ENCODE results near the gene HSD17B7. TPM values are rescaled to one million over a fixed set of nuclear protein-coding genes. Genes with fewer than 3 reads are reported as not detected.

Gene HSD17B7
- total and polyA plus RNA-seq, 10 of the 15 experiments (the other 5 are each of a cell fraction or from before 2014, with no cell fraction given), result 32.9 to 88.1 (median 36.3) TPM

- H2AFZ ChIP-seq (ENCODE audit: control insufficient read depth, low read depth, low read length), result no peak overlapping the region
- intact Hi-C loops (cut with micrococcal nuclease; ENCODE audit: unreplicated experiment) (no loop called here), in situ Hi-C loops (cut with MboI) (no loop called here)
- SMC1A ChIA-PET (ENCODE audit: uncharacterized antibody, unreplicated experiment), result interaction anchor here (2.1 kb wide), 1 partner anchor 18 kb away, joined by 9 read pairs; no protein-coding TSS in a partner anchor
- no TSS peak for BruUV-seq (replicated peaks)
- peak overlapping the region; percentile 39; the same call in 1 of the 2 replicates for H3K4me2 ChIP-seq (ENCODE audit: control insufficient read depth, insufficient read depth)
- DNase-seq (ENCODE audit: low read depth, low spot score) (peak; percentile 61), FAIRE-seq (peak; percentile 86), ATAC-seq (peak; percentile 91)
- H3K27ac ChIP-seq (ENCODE audit: control insufficient read depth, insufficient read depth), result no peak overlapping the region; the same call in 1 of the 2 replicates
- CTCF ChIA-PET, result interaction anchor here (3.1 to 3.4 kb wide), 2 partner anchors 12 to 18 kb away, joined by 12 to 23 read pairs; no protein-coding TSS in a partner anchor
- H3K9ac ChIP-seq (ENCODE audit: control insufficient read depth, insufficient read depth, low read length), result no peak overlapping the region
- no peak for TF ChIP-seq POLR2AphosphoS5 (IDR thresholded peaks at IDR 0.05; ENCODE audit: low read length)
- peak; percentile 23; the same call in 1 of the 2 replicates for TF ChIP-seq NFIC (IDR thresholded peaks at IDR 0.05; ENCODE audit: low read depth, low read length)
- peak; percentile 6 for TF ChIP-seq SIX5 (IDR thresholded peaks at IDR 0.05; ENCODE audit: low read depth, low read length, severe bottlenecking)
- peak in 1 of 2 experiments; percentile 38; a peak in 1 of 4 replicates for TF ChIP-seq EP300 (IDR thresholded peaks at IDR 0.05; ENCODE audit: borderline replicate concordance in 1 of 2, control insufficient read depth in 1 of 2, low read depth in 2 of 2, low read length in 2 of 2)
- 0 out of 2 replicates have a peak, but pooled peaks have one; percentile 13 for TF ChIP-seq TCF12 (IDR thresholded peaks at IDR 0.05; ENCODE audit: low read depth, low read length)
- TF ChIP-seq GATAD2B (conservative IDR thresholded peaks at IDR 0.05; ENCODE audit: low read depth), result no peak
- peak; percentile 96 for TF ChIP-seq RUNX3 (IDR thresholded peaks at IDR 0.05; ENCODE audit: low read length)
- TF ChIP-seq MTA3 (IDR thresholded peaks at IDR 0.05; ENCODE audit: borderline replicate concordance, low read length), result peak; percentile 38; the same call in 1 of the 2 replicates
- no peak for TF ChIP-seq NKRF (conservative IDR thresholded peaks at IDR 0.05)
- 0 out of 3 replicates have a peak, but pooled peaks have one; percentile 11 for TF ChIP-seq POU2F2 (IDR thresholded peaks at IDR 0.05; ENCODE audit: borderline replicate concordance, low read depth, low read length)
- TF ChIP-seq ATF2 (IDR thresholded peaks at IDR 0.05; ENCODE audit: low read length), result 0 out of 2 replicates have a peak, but pooled peaks have one; percentile 25
- peak; percentile 87; the same call in 1 of the 2 replicates for TF ChIP-seq CBX5 (IDR thresholded peaks at IDR 0.05; ENCODE audit: low read depth)
- peak in 1 of 2 experiments; percentile 48; a peak in 2 of 4 replicates for TF ChIP-seq IKZF2 (IDR thresholded peaks at IDR 0.05)
- 0 out of 2 replicates have a peak, but pooled peaks have one; percentile 49 for TF ChIP-seq TCF3 (IDR thresholded peaks at IDR 0.05; ENCODE audit: borderline replicate concordance, insufficient read depth, low read depth, low read length)
- WGBS (ENCODE audit: insufficient coverage, insufficient replicate concordance, low lambda C conversion rate, missing lambda C conversion rate), result 0% methylated on average over 3 of the region's 3 CpGs
- peaks cover 20% of the 10 kb centered on the region for H3K4me1 ChIP-seq (ENCODE audit: control insufficient read depth, insufficient read depth, low read length)
- RAD21 ChIA-PET (ENCODE audit: unreplicated experiment), result no interaction called here
- no peaks in the 10 kb centered on the region for H3K27me3 ChIP-seq (replicated peaks in 1 of 2; ENCODE audit: control insufficient read depth in 2 of 2, insufficient read depth in 2 of 2, low read length in 1 of 2)
- no peaks in the 10 kb centered on the region for H3K79me2 ChIP-seq (ENCODE audit: control insufficient read depth, insufficient read depth, low read length)
- POLR2A ChIA-PET, result interaction anchor here (0.7 kb wide), 1 partner anchor 874 kb away, joined by 4 read pairs; no protein-coding TSS in a partner anchor
- no peak overlapping the region for H3K4me3 ChIP-seq
- H4K20me1 ChIP-seq (ENCODE audit: control insufficient read depth, insufficient read depth), result no peaks in the 10 kb centered on the region
- no peaks in the 10 kb centered on the region for H3K36me3 ChIP-seq (ENCODE audit: control insufficient read depth in 2 of 2, insufficient read depth in 2 of 2, low read length in 1 of 2)
- peaks cover 22% of the 10 kb centered on the region for H3K9me3 ChIP-seq (replicated peaks; ENCODE audit: control insufficient read depth, insufficient read depth, low read length)
Measured at GRCh38 chr1:162835157-162835899, 44.8 kb downstream of the HSD17B7 start.

Data from GM12878 (cell line).